GM23248 (cell line): ENCODE measurements around the gene FAM131C. TPM values are rescaled to one million over a fixed set of nuclear protein-coding genes. Genes with fewer than 3 reads are reported as not detected.
A peak's percentile ranks its signal among the peaks of the same experiment; 100 is the strongest.

Source experiments
- DNase-seq: peaks from one replicate; pipeline ENCODE4 v3.0.0-alpha.2; 2015
- H2AFZ ChIP-seq: fragments of 200-600 bp; sonication (generic); 2 replicates; pipeline ENCODE4 v1.6.1; 2016; ENCODE audit warnings: antibody characterized with exemption
- H3F3A ChIP-seq: fragments of 200-600 bp; sonication (generic); 2 replicates; pipeline ENCODE4 v1.6.1; 2016; ENCODE audit warnings: mild to moderate bottlenecking, antibody characterized with exemption, mixed run types; ENCODE audit not compliant: insufficient read depth
- H3K27ac ChIP-seq: fragments of 200-600 bp; sonication (generic); 2 replicates; pipeline ENCODE4 v1.5.1; 2016; ENCODE audit warnings: mild to moderate bottlenecking
- H3K27me3 ChIP-seq: fragments of 200-600 bp; sonication (generic); replicated peaks from 2 replicates; pipeline ENCODE4 v1.6.1; 2016; ENCODE audit warnings: mild to moderate bottlenecking; ENCODE audit not compliant: insufficient read depth
- H3K36me3 ChIP-seq: fragments of 200-600 bp; sonication (generic); 2 replicates; pipeline ENCODE4 v1.6.1; 2016; ENCODE audit warnings: low read depth, mild to moderate bottlenecking
- H3K4me1 ChIP-seq: fragments of 200-600 bp; sonication (generic); 2 replicates; pipeline ENCODE4 v1.6.1; 2016; ENCODE audit warnings: mild to moderate bottlenecking; ENCODE audit not compliant: insufficient read depth
- H3K4me2 ChIP-seq: fragments of 200-600 bp; sonication (generic); one replicate; pipeline ENCODE4 v1.6.1; 2016; ENCODE audit warnings: mild to moderate bottlenecking; ENCODE audit not compliant: unreplicated experiment
- H3K4me3 ChIP-seq: fragments of 200-600 bp; sonication (generic); 2 replicates; pipeline ENCODE4 v1.5.1; 2016; ENCODE audit warnings: mild to moderate bottlenecking
- H3K79me2 ChIP-seq: fragments of 200-600 bp; sonication (generic); 2 replicates; pipeline ENCODE4 v1.6.1; 2016; ENCODE audit warnings: mild to moderate bottlenecking; ENCODE audit not compliant: insufficient read depth
- H3K9ac ChIP-seq: fragments of 200-600 bp; sonication (generic); 2 replicates; pipeline ENCODE4 v1.6.1; 2016; ENCODE audit warnings: mild to moderate bottlenecking
- H3K9me2 ChIP-seq: fragments of 200-600 bp; sonication (generic); 2 replicates; pipeline ENCODE4 v1.6.1; 2016; ENCODE audit warnings: mixed run types, mild to moderate bottlenecking, moderate library complexity; ENCODE audit not compliant: insufficient read depth
- H3K9me3 ChIP-seq: fragments of 200-600 bp; sonication (generic); one replicate; pipeline ENCODE4 v1.6.1; 2017; ENCODE audit warnings: low read depth
- H4K20me1 ChIP-seq: fragments of 200-600 bp; sonication (generic); 2 replicates; pipeline ENCODE4 v1.6.0; 2016; ENCODE audit not compliant: insufficient read depth
- EZH2 ChIP-seq: fragments of 200-600 bp; sonication (generic); IDR thresholded peaks from 2 replicates; pipeline ENCODE4 v1.6.1; 2018; ENCODE audit warnings: antibody characterized with exemption, mild to moderate bottlenecking; ENCODE audit not compliant: insufficient read depth, poor library complexity, severe bottlenecking
- EZH2phosphoT487 ChIP-seq: fragments of 200-600 bp; sonication (generic); IDR thresholded peaks from 2 replicates; pipeline ENCODE4 v1.6.1; 2018; ENCODE audit warnings: antibody characterized with exemption, moderate library complexity, mild to moderate bottlenecking, low read depth; ENCODE audit not compliant: insufficient read depth
- WGBS, 2 experiments: methylation state at CpG; one replicate each; pipeline ENCODE4 v1.1.6; 2015 to 2017; ENCODE audit warnings: low lambda C conversion rate in 2 of 2, low coverage in 1 of 2; ENCODE audit errors: missing lambda C conversion rate in 2 of 2; 5-methylcytosine and 5-hydroxymethylcytosine counted together
- in situ Hi-C: fragments of 300-500 bp; cut with MboI; formaldehyde crosslinking; loops from 2 replicates; pipeline ENCODE4 v1.15.0; 2020
- polyA plus RNA-seq: library from polyadenylated mRNA; unstranded; fragments of >200 nt; fragmentation: Nextera tagmentation; extraction: Ambion mirVana; gene quantifications from 2 replicates; pipeline ENCODE4 v1.2.1, GENCODE V29; 2016
- total RNA-seq: library from RNA; depleted of rRNA; stranded (reverse); fragments of >200 nt; shearing (Covaris generic); gene quantifications from 2 replicates; pipeline ENCODE4 v1.2.3, GENCODE V29; 2014; rRNA removed

FAM131C gene
- total and polyA plus RNA-seq, 2 experiments from 2014 or later = 0.97 to 1.3 TPM

- Histone ChIP-seq H3K9me3 (no peaks in the 10 kb centered on the region), H3K9ac (no peak overlapping the region), H3F3A (peaks cover 14% of the 10 kb centered on the region), H3K4me2 (no peak overlapping the region), H3K4me1 (peaks cover 24% of the 10 kb centered on the region), H3K79me2 (no peaks in the 10 kb centered on the region), H3K4me3 (no peak overlapping the region), H3K27ac (no peak overlapping the region), H3K27me3 (no peaks in the 10 kb centered on the region), H3K36me3 (no peaks in the 10 kb centered on the region), H4K20me1 (no peaks in the 10 kb centered on the region), H3K9me2 (no peaks in the 10 kb centered on the region), H2AFZ (no peak overlapping the region)
- in situ Hi-C loops = no loop called here
- WGBS, 2 experiments = 83 to 87% methylated on average over 3 of the region's 3 CpGs
- TF ChIP-seq EZH2phosphoT487 = no peak
- TF ChIP-seq EZH2 = no peak
- DNase-seq = no peak
Observed at GRCh38 chr1:16010837-16011236, 62.6 kb downstream of the FAM131C start.

- H3K9me3 ChIP-seq = no peaks in the 10 kb centered on the region
- no peak overlapping the region for H2AFZ ChIP-seq
- TF ChIP-seq EZH2phosphoT487 (no peak), EZH2 (no peak)
- DNase-seq = no peak
- 83 to 85% methylated on average over 11 of the region's 11 CpGs for WGBS, 2 experiments
- H3F3A ChIP-seq = peaks cover 14% of the 10 kb centered on the region
- no peak overlapping the region for H3K9ac ChIP-seq
- no peak overlapping the region for H3K27ac ChIP-seq
- no peaks in the 10 kb centered on the region for H3K79me2 ChIP-seq
- no peaks in the 10 kb centered on the region for H3K9me2 ChIP-seq
- H4K20me1 ChIP-seq = no peaks in the 10 kb centered on the region
- H3K4me3 ChIP-seq = no peak overlapping the region
- peaks cover 24% of the 10 kb centered on the region for H3K4me1 ChIP-seq
- in situ Hi-C loops = no loop called here
- no peak overlapping the region for H3K4me2 ChIP-seq
- H3K36me3 ChIP-seq = no peaks in the 10 kb centered on the region
- no peaks in the 10 kb centered on the region for H3K27me3 ChIP-seq
Observed at GRCh38 chr1:16009678-16010077, 63.8 kb downstream of the FAM131C start.

DNA sequence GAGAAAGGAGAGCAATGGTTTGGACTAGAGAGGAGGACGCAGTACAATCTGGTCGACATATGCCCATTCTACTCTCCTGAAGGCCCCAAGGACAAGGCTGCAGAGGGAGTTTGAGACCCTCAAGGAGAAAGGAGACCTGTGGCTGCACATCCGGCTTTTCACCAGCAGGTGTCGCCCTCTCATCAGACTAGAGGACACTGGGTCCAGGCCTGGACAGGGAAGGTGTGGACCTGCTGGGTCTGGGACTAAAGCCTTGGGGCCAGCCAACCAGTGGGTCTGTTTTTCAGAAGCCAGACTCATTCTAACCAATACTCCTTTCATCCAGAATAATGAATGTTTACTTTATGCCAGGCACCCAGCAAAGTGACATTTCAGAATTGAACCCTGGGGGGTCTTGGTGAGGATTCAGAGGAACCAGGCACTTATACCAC lies 64.4 kb downstream of the FAM131C start:
- Histone ChIP-seq H3K4me1 (peaks cover 24% of the 10 kb centered on the region), H3K79me2 (no peaks in the 10 kb centered on the region), H3K36me3 (no peaks in the 10 kb centered on the region), H3K27me3 (no peaks in the 10 kb centered on the region), H3K9me3 (no peaks in the 10 kb centered on the region), H3K9ac (no peak overlapping the region), H3K4me3 (no peak overlapping the region), H2AFZ (no peak overlapping the region), H3K4me2 (no peak overlapping the region), H3K9me2 (no peaks in the 10 kb centered on the region), H3K27ac (no peak overlapping the region), H3F3A (peaks cover 14% of the 10 kb centered on the region), H4K20me1 (no peaks in the 10 kb centered on the region)
- TF ChIP-seq EZH2phosphoT487 (no peak), EZH2 (no peak)
- 0% methylated on average over 4 of the region's 4 CpGs for WGBS, 2 experiments
- in situ Hi-C loops = no loop called here
- peak; percentile 79 for DNase-seq

Other genes with a start within 250 kb of the FAM131C start
- gene SPEN, start 225.9 kb downstream of the FAM131C start, total RNA-seq = 12.5 and 16.5 TPM in 2 replicates
- 16.7 and 17.2 TPM in 2 replicates for gene SPEN, start 225.9 kb downstream of the FAM131C start, polyA plus RNA-seq
- gene ZBTB17, start 97.5 kb downstream of the FAM131C start, total RNA-seq = 33.2 and 50.7 TPM in 2 replicates
- 20.5 and 25.1 TPM in 2 replicates for gene ZBTB17, start 97.5 kb downstream of the FAM131C start, polyA plus RNA-seq
- gene SRARP, start 69.4 kb downstream of the FAM131C start, total RNA-seq = not detected in 2 replicates
- not detected in 2 replicates for gene SRARP, start 69.4 kb downstream of the FAM131C start, polyA plus RNA-seq
- gene HSPB7, start 55.6 kb downstream of the FAM131C start, total RNA-seq = 22.9 and 35.7 TPM in 2 replicates
- 111 and 113 TPM in 2 replicates for gene HSPB7, start 55.6 kb downstream of the FAM131C start, polyA plus RNA-seq
- gene CLCNKA, start 51.6 kb downstream of the FAM131C start, total RNA-seq = not detected in 2 replicates
- gene CLCNKA, start 51.6 kb downstream of the FAM131C start, polyA plus RNA-seq = not detected in 2 replicates
- gene CLCNKB, start 29.9 kb downstream of the FAM131C start, total RNA-seq = not detected in 2 replicates
- 0.11 TPM in 1 of 2 replicates, not detected in the other for gene CLCNKB, start 29.9 kb downstream of the FAM131C start, polyA plus RNA-seq
- 20.4 and 21.7 TPM in 2 replicates for gene EPHA2, start 82.4 kb upstream of the FAM131C start, total RNA-seq
- gene EPHA2, start 82.4 kb upstream of the FAM131C start, polyA plus RNA-seq = 8.0 and 8.8 TPM in 2 replicates
- gene ARHGEF19, start 139.0 kb upstream of the FAM131C start, total RNA-seq = 8.6 and 12.1 TPM in 2 replicates
- 13.3 and 14.2 TPM in 2 replicates for gene ARHGEF19, start 139.0 kb upstream of the FAM131C start, polyA plus RNA-seq
- gene CPLANE2, start 163.5 kb upstream of the FAM131C start, total RNA-seq = 9.7 and 16.5 TPM in 2 replicates
- 2.6 and 3.5 TPM in 2 replicates for gene CPLANE2, start 163.5 kb upstream of the FAM131C start, polyA plus RNA-seq